NOMO-1 treated with DMSO at 0.1 percent for 48 hours (cell line): ENCODE data around the gene TRIM10.
"Not testable (repeated sequence)": the region's sequence is repeated elsewhere in the genome, so short reads cannot be mapped to it uniquely, and the experiment has no call there.

ENCODE experiments used
- DNase-seq: peaks from one replicate; lab custom pipeline; 2025; ENCODE audit not compliant: unreplicated experiment; lab: John Stamatoyannopoulos, UW

The TRIM10 gene

DNA sequence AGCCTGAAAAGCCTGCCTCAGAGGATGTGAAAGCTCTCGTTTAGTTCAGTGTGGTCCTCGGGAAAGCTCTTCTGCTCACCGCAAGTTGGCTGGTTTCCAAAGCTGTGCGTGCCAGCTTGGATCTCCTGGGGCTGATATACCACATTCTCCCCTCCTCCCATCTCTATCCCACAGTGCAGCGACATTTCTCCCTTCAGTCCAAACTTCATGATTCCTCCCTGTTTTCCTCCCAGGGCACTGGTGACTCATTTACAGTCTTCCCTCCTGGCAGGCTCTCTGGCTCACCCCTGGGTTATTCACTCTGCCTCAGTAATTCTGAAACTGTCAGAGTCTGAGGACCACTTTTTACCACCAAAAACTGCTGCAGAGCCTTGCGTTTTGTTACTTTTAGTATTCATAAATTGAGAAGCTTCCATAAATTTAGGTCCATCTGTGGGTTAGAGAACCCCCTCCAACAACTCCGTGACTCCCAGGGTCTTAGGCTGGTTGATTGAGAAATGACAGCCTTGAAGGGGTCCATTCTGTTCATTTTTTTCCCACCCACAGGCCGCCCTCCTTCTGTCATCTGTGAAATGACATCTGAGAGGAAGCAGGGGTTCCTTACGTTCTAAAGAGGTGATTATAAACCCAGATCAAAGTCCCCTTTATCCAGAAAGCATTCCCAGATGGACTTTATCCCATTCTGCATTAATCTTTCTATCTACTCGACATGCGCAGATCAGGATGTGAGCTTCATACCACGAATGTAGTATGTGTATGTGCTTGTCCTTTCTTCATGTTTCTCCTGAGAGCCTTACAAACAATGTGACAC, 6.1 kb downstream of the TRIM10 start:
- DNase-seq, result no peak

- DNase-seq, result no peak
These were observed 7.0 kb downstream of the TRIM10 start for GRCh38 chr6:30154061-30154460.

GRCh38 chr6:30152910-30153610, 8.0 kb downstream of the TRIM10 start:
- DNase-seq, result no peak

GRCh38 chr6:30152016-30152673, 8.9 kb downstream of the TRIM10 start:
- DNase-seq, result no peak

- DNase-seq, result no peak
These were observed 9.4 kb downstream of the TRIM10 start for GRCh38 chr6:30151580-30151979.

DNA sequence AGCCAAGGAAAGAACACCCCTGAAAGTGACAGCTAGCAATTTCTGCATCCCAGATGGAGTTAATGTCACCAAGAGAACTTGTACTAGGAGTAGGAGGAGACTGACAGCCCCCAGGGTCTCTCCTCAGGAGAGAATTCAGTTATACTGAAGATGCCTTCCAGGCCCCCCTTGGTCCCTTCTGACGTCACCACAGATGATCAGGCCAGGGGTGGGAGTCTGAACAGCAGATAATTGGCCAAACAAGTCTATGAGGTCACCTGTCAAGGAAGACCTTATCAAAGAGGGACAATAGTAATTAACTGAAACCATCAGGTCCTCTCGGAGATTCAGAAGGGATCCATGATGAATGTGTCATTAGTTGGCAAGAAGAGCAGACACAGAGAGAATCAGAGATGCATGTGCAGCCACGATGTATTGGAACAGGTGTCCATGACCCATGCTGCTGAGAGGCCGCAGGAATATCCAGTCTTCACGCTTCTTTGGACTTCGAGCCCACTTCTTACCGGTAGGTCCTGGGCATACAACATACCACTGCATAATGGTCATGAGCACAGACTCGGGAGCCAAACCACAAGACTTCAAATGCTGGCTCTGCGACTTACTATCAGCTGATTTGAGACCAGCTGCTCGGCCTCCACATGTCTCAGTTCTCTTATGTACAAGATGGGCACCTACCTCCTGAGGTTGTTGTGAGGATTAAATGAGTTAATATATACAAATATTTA, 10.2 kb downstream of the TRIM10 start:
- no peak for DNase-seq

GRCh38 chr6:30149858-30150550, 11.0 kb downstream of the TRIM10 start:
- DNase-seq, result no peak

- no peak for DNase-seq
These were observed 11.8 kb downstream of the TRIM10 start for GRCh38 chr6:30149234-30149633.

DNA sequence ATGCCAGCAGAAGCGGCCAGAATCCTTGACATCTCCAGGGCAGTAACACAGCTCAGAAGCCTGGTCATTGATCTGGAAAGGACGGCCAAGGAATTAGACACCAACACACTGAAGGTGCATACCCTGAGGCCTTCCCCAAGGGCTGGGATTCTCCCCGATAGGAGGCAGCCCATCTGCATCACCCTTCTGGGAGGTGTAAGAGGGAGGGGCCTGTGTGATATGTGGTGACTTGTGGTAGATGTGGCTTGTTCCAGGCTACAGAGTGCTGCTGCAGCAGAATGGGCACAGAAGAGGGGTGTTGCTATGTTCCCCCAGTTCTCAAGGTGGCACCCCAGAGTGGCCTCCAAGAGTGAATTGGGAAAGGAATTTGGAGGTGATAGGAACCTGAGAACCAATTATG, 13.9 kb downstream of the TRIM10 start:
- DNase-seq, result no peak

GRCh38 chr6:30145818-30146217, 15.2 kb downstream of the TRIM10 start:
- DNase-seq, result no peak

DNA sequence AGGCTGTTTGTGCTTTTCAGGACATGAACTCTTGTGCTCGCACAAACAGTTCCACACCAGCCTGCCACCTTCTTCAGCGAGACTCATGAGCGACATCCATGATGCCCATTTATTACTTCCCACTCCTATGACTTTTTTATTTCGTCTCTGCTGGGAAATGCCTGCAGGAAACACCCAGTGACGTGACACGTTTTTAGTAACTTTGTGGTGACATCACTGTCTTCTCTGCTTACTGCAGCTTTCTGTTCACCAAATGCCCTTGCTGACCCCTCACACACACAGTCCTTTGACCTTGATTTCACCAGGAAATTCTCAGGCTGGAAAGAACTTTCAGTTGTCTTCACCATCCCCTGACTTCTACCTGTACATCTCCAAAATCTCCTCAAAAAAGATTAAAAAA, 16.2 kb downstream of the TRIM10 start:
- no peak for DNase-seq

DNA sequence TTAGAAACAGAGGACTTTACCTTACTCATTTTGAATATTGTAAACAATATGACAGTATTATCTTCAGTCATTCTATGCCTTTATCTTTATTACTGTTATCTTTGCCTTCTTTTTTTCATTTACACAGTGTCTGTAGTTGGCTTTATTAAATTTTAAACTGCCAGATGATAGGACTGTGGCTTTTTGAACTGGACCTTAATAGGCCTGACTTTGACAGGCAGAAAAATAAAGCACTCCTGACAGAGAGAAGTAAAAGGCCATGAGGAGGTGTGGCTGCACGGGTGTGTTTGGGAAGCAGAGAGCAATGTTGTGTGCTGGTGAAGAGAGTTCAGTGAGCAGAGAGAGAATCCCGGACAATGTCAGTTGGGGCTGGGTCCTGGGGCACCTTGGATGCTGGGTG, 17.2 kb downstream of the TRIM10 start:
- no peak for DNase-seq

DNA sequence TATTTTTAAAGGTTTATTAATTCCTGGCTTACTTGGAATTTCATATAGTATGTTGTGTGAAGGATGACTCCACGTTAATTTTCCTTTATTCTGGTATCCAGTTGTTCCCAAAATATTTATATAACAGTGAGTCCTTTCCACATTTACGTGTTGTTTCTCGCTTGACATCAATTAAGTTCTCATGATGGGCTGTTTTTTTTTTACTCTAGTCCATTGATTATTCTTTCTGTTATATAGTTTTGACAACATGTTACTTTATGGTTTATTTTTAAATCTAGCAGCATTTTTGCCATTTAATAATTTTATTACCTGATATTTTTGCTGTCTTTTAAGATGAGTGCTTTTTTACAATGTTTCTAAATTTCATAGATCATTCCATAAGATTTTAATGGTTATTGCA, 18.3 kb downstream of the TRIM10 start:
- no peak for DNase-seq

DNA sequence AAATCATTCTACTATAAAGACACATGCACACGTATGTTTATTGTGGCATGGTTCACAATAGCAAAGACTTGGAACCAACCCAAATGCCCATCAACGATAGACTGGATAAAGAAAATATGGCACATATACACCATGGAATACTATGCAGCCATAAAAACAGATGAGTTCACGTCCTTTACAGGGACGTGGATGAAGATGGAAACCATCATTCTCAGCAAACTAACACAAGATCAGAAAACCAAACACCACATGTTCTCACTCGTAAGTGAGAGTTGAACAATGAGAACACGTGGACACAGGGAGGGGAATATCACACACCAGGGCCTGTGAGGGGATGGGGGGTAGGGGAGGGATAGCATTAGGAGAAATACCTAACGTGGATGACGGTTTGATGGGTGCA, 20.8 kb downstream of the TRIM10 start:
- DNase-seq, result not testable (repeated sequence)

- DNase-seq, result no peak
These were observed 24.3 kb downstream of the TRIM10 start for GRCh38 chr6:30136570-30137286.

DNA sequence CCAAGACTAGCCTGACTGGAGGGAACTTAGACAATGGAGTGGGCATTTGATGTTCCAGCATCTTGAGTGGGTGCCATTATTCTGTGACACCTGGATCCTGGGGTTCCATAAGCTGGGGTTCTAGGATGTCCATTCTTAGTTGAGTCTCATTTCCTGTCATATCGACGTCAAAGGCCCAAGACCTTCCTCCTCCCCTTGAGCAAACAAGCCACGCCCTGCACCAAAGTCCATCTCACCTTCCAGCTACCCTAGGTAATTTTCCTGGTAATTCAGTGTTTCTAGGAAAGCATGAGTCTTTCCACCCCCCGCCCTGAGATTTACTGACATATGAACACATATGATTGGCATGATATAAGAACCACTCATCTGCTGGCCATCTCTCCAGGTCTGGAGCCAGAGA, 25.3 kb downstream of the TRIM10 start, which contains the start of gene TRIM40:
TSS of gene TRIM40 (plus strand) at position 384 of the 400 bp plus-strand sequence. CDS start 897 bp downstream, outside the sequence.
- no peak for DNase-seq

DNA sequence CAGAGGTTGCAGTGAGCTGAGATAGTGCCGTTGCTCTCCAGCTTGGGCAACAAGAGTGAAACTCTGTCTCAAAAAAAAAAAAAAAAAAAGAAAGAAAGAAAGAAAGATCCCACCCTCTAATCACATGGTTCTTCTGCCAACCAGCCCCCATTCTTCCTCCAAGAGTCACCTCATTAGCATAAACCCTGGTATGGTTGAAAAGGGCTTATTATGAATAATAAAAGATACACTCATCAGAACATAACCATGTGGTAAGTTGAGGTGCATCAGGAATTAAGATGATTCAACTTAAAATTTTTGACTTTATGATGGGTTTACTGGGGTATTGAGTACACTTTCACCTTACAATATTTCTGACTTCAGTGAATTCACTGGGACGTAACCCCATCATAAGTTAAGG, 25.9 kb downstream of the TRIM10 start:
- DNase-seq, result no peak

DNA sequence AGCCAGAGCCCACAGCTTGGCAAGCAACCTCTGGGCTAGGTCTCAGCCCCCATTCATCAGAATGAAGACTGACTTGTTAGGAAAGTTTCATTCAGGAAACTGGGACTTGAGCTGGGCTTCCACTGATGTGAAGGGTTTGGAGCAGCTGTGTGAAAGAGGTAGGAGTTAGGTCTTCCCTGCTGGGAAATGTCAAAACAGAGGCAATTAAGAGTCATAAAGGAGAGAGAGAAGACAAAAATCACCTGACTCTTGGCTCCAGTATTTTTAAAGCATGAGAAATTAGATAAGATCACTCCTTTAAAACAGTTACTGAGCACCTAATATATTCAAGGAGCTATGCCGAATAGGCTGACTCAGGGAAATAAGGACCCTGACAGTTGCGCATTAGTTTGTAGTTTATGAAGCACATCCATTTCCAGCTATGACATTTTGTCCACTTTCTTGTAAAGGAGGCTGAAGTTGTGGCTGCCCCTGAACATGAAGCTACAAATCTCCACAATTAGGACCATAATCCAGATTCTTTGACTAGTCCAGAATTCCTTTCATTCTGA, 29.0 kb downstream of the TRIM10 start:
- DNase-seq, result no peak
